ENCODE data around the gene PTPRM. TPM values are rescaled to one million over a fixed set of nuclear protein-coding genes. Genes with fewer than 3 reads are reported as not detected.

Gene PTPRM
- total RNA-seq, 1 experiment from 2014 or later: 6.2 TPM

DNA sequence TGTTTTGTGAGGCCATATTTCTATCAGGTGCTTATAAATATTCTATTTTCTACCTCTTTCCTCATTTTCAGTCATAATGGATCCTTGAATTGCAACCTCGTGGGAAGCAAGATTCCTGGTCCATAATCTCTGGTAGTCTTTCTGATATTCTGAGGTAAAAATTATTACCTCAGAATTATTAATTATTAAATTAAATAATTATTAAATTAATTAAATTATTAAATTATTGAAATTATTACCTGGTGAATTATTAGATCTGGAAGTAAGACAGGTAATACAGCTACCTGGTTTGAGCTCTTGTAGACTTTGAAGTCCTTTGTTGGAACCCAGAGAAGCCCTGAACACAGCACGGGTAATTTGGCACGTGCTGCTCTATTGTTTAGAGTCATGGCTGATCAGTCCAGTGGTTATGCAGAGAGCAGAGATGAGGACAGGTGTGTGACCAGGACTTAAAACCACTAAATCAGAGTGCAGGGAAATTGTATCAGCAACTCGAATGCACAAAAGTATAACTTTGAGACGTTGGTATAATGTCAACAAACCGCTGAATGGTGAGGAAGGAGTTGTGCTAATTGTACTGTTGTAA, 46.8 kb upstream of the PTPRM start:
- Histone ChIP-seq H4K20me1 (ENCODE audit: control insufficient read depth, insufficient read depth, insufficient read length) (no peaks in the 10 kb centered on the region), H2BK15ac (ENCODE audit: low read depth, low read length) (no peak overlapping the region), H3K79me1 (ENCODE audit: insufficient read depth, low read depth, low read length, poor library complexity, severe bottlenecking) (no peaks in the 10 kb centered on the region), H3K56ac (ENCODE audit: insufficient read length, low read depth, low read length) (no peak overlapping the region), H3K9ac (ENCODE audit: extremely low read depth, insufficient read length, low read length) (no peak overlapping the region), H2BK5ac (ENCODE audit: insufficient read length, low read length) (no peak overlapping the region), H4K8ac (replicated peaks; ENCODE audit: insufficient read length, low read depth, low read length) (no peak overlapping the region), H3K4me1 (ENCODE audit: insufficient read depth, low read length) (peaks cover 6% of the 10 kb centered on the region; the same call in 1 of the 2 replicates), H3K23me2 (ENCODE audit: insufficient read length, low read depth, low read length, poor library complexity, severe bottlenecking) (no peaks in the 10 kb centered on the region), H3K27me3 (ENCODE audit: insufficient read depth, low read length) (no peaks in the 10 kb centered on the region), H4K5ac (ENCODE audit: insufficient read length, low read depth, low read length) (no peak overlapping the region), H2BK12ac (ENCODE audit: insufficient read length, low read depth, low read length) (no peak overlapping the region), H3K27ac (ENCODE audit: insufficient read length, low read depth, low read length) (no peak overlapping the region), H3K9me3 (ENCODE audit: control insufficient read depth, low read depth, low read length) (no peaks in the 10 kb centered on the region), H3K4me2 (ENCODE audit: insufficient read depth, insufficient read length, low read length) (no peak overlapping the region), H2AK5ac (ENCODE audit: insufficient read length, low read length) (no peak overlapping the region), H2BK20ac (ENCODE audit: low read depth, low read length, poor library complexity, severe bottlenecking) (no peak overlapping the region), H3K18ac (ENCODE audit: insufficient read length, low read depth, low read length) (no peak overlapping the region), H2AFZ (ENCODE audit: low read length) (no peak overlapping the region), H4K91ac (ENCODE audit: insufficient read length, low read depth, low read length) (no peak overlapping the region), H3K23ac (ENCODE audit: insufficient read length, low read depth, low read length) (no peak overlapping the region), H3K4ac (ENCODE audit: low read depth, low read length) (no peak overlapping the region), H3K79me2 (ENCODE audit: insufficient read depth, low read length) (no peaks in the 10 kb centered on the region), H3K14ac (ENCODE audit: insufficient read depth, low read length) (no peak overlapping the region), H2BK120ac (ENCODE audit: low read depth, low read length, poor library complexity, severe bottlenecking) (no peak overlapping the region), H3T11ph (ENCODE audit: low read length) (no peak overlapping the region)
- no peak overlapping the region for H3K27ac Mint-ChIP-seq
- DNase-seq: no peak
- TF ChIP-seq, protein P1, sequence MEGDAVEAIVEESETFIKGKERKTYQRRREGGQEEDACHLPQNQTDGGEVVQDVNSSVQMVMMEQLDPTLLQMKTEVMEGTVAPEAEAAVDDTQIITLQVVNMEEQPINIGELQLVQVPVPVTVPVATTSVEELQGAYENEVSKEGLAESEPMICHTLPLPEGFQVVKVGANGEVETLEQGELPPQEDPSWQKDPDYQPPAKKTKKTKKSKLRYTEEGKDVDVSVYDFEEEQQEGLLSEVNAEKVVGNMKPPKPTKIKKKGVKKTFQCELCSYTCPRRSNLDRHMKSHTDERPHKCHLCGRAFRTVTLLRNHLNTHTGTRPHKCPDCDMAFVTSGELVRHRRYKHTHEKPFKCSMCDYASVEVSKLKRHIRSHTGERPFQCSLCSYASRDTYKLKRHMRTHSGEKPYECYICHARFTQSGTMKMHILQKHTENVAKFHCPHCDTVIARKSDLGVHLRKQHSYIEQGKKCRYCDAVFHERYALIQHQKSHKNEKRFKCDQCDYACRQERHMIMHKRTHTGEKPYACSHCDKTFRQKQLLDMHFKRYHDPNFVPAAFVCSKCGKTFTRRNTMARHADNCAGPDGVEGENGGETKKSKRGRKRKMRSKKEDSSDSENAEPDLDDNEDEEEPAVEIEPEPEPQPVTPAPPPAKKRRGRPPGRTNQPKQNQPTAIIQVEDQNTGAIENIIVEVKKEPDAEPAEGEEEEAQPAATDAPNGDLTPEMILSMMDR (conservative IDR thresholded peaks at IDR 0.05): no peak
- peaks cover 0 to 4% of the 10 kb centered on the region in 2 experiments; a peak in 1 of 5 replicates for H3K9me3 Mint-ChIP-seq
- peaks cover 26 to 31% of the 10 kb centered on the region in 2 experiments for H3K4me1 Mint-ChIP-seq
- WGBS (ENCODE audit: extremely low coverage, insufficient read length, low lambda C conversion rate): no CpG with 5 or more reads among the region's 6 CpGs
- H3K36me3 Mint-ChIP-seq (ENCODE audit: insufficient read depth in 1 of 3, low read depth in 3 of 3): no peaks in the 10 kb centered on the region; a peak in 1 of 7 replicates
- H3K4me3 Mint-ChIP-seq: no peak overlapping the region
- no peaks in the 10 kb centered on the region; the same call in 1 of the 2 replicates for H3K27me3 Mint-ChIP-seq (ENCODE audit: low read depth)
